ENCODE data around the gene MIS12.

MIS12 gene

GRCh38 chr17:5536866-5537650 lies 50.7 kb downstream of the MIS12 start:
- no peak for DNase-seq

- no peak for DNase-seq
Measured at GRCh38 chr17:5539286-5539685, 52.9 kb downstream of the MIS12 start.

DNA sequence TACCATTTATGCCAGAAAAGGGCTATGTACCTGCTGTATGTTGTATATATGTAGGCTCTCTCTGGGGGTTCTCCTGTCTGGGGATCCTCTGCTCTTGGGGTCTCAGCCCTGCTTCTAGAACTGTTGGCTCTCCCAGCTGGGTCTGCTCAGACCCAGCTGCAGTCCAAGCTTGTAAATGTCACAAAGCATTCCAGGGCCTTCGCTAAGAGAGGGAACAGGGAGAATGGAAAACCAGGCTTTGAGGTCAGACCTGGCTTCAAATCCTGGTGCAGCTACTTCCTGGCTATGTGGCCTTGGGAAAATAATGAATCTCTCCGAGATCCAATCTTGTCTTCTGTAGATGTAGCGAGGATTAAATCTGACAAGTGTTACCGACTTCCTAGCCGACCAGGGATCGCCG lies 54.0 kb downstream of the MIS12 start:
- DNase-seq = no peak
